ENCODE data around the gene ZNF786.

The ZNF786 gene

DNA sequence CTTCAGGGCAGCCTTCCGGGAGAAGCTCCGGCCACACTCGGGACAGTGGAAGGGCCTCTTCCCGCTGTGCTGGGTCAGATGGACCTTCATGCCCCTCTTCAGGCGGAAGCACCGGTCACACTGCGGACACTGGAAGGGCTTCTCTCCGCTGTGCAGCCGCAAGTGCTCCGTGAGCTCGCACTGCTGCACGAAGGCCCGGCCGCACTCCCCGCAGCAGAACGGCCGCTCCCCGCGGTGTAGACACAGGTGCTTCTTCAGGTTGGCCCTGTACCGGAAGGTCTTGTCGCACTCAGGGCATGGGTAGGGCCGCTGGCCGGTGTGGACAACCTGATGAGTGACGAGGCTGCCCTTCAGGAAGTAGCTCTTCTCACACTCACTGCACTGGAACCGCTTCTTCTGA is 14.2 kb upstream of the ZNF786 start:
- TF ChIP-seq TAF1 (IDR thresholded peaks at IDR 0.05; ENCODE audit: low read depth) = no peak
- no peak for TF ChIP-seq CEBPB (IDR thresholded peaks at IDR 0.05)

DNA sequence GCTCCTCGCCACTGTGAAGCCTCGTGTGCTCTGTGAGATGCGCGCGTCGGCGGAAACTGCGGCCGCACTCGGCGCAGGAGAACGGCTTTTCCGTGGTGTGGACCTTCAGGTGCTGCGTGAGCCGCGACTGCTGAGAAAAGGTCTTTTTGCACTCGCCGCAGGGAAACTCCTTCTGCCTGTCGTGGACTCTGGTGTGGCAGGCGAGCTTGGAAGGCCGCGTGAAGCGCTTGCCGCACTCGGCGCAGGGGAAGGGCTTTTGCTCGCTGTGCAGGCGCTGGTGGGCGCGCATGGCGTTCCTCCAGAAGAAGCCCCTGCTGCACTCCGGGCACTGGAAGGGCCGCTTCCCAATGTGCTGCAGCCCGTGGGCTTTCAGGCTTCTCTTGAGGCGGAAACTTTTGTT is 13.7 kb upstream of the ZNF786 start:
- no peak for TF ChIP-seq TEAD4 (IDR thresholded peaks at IDR 0.05)
- no peak for TF ChIP-seq NFIC (IDR thresholded peaks at IDR 0.05)
- TF ChIP-seq, protein P1, sequence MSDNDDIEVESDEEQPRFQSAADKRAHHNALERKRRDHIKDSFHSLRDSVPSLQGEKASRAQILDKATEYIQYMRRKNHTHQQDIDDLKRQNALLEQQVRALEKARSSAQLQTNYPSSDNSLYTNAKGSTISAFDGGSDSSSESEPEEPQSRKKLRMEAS (IDR thresholded peaks at IDR 0.05) = no peak
- TF ChIP-seq TAF1 (IDR thresholded peaks at IDR 0.05; ENCODE audit: low read depth) = no peak
- no peak for TF ChIP-seq YY1 (IDR thresholded peaks at IDR 0.05; ENCODE audit: low read depth)
- TF ChIP-seq TCF12 (IDR thresholded peaks at IDR 0.05; ENCODE audit: low read depth) = no peak
- TF ChIP-seq, protein P2, sequence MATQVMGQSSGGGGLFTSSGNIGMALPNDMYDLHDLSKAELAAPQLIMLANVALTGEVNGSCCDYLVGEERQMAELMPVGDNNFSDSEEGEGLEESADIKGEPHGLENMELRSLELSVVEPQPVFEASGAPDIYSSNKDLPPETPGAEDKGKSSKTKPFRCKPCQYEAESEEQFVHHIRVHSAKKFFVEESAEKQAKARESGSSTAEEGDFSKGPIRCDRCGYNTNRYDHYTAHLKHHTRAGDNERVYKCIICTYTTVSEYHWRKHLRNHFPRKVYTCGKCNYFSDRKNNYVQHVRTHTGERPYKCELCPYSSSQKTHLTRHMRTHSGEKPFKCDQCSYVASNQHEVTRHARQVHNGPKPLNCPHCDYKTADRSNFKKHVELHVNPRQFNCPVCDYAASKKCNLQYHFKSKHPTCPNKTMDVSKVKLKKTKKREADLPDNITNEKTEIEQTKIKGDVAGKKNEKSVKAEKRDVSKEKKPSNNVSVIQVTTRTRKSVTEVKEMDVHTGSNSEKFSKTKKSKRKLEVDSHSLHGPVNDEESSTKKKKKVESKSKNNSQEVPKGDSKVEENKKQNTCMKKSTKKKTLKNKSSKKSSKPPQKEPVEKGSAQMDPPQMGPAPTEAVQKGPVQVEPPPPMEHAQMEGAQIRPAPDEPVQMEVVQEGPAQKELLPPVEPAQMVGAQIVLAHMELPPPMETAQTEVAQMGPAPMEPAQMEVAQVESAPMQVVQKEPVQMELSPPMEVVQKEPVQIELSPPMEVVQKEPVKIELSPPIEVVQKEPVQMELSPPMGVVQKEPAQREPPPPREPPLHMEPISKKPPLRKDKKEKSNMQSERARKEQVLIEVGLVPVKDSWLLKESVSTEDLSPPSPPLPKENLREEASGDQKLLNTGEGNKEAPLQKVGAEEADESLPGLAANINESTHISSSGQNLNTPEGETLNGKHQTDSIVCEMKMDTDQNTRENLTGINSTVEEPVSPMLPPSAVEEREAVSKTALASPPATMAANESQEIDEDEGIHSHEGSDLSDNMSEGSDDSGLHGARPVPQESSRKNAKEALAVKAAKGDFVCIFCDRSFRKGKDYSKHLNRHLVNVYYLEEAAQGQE (IDR thresholded peaks at IDR 0.05; ENCODE audit: low read depth) = no peak
- no peak for TF ChIP-seq FOXM1 (IDR thresholded peaks at IDR 0.05; ENCODE audit: borderline replicate concordance, low read depth)
- no peak for TF ChIP-seq CREB1 (IDR thresholded peaks at IDR 0.05; ENCODE audit: low read depth)
- no peak for TF ChIP-seq EGR1 (IDR thresholded peaks at IDR 0.05)
- TF ChIP-seq EP300 (IDR thresholded peaks at IDR 0.05; ENCODE audit: borderline replicate concordance) = no peak
- no peak for TF ChIP-seq CEBPB (IDR thresholded peaks at IDR 0.05)
- no peak for TF ChIP-seq ZBTB7A (IDR thresholded peaks at IDR 0.05; ENCODE audit: low read depth)
- no peak for TF ChIP-seq RAD21 (IDR thresholded peaks at IDR 0.05; ENCODE audit: low read depth)
- TF ChIP-seq, protein P3, sequence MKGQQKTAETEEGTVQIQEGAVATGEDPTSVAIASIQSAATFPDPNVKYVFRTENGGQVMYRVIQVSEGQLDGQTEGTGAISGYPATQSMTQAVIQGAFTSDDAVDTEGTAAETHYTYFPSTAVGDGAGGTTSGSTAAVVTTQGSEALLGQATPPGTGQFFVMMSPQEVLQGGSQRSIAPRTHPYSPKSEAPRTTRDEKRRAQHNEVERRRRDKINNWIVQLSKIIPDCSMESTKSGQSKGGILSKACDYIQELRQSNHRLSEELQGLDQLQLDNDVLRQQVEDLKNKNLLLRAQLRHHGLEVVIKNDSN (IDR thresholded peaks at IDR 0.05) = no peak

DNA sequence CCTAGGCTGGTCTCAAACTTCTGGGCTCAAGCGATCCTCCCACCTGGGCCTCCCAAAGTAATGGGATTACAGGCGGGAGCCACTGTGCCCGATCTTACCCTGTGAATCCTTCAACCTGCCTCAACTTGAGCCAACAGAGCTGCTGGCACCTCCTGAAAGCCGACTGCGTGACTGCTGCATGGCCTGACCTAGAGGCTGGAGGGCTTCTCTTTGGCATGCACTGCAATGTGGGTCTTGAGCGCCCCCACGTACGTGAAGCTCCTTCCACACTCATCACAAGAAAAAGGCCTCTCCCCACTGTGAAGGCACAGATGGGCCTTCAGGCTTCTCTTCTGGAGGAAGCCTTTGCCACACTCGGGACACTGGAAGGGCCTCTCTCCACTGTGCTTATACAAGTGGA is 12.9 kb upstream of the ZNF786 start:
- TF ChIP-seq, protein P3 (IDR thresholded peaks at IDR 0.05) = no peak
- TF ChIP-seq CREB1 (IDR thresholded peaks at IDR 0.05; ENCODE audit: low read depth) (no peak), TAF1 (IDR thresholded peaks at IDR 0.05; ENCODE audit: low read depth) (no peak), FOXM1 (IDR thresholded peaks at IDR 0.05; ENCODE audit: borderline replicate concordance, low read depth) (no peak), ZBTB7A (IDR thresholded peaks at IDR 0.05; ENCODE audit: low read depth) (no peak), YY1 (IDR thresholded peaks at IDR 0.05; ENCODE audit: low read depth) (no peak), TEAD4 (IDR thresholded peaks at IDR 0.05) (no peak), NFIC (IDR thresholded peaks at IDR 0.05) (no peak), CEBPB (IDR thresholded peaks at IDR 0.05) (no peak), TCF12 (IDR thresholded peaks at IDR 0.05; ENCODE audit: low read depth) (no peak), EP300 (IDR thresholded peaks at IDR 0.05; ENCODE audit: borderline replicate concordance) (no peak), EGR1 (IDR thresholded peaks at IDR 0.05) (no peak), RAD21 (IDR thresholded peaks at IDR 0.05; ENCODE audit: low read depth) (no peak)
- TF ChIP-seq, protein P1 (IDR thresholded peaks at IDR 0.05) = no peak
- TF ChIP-seq, protein P2 (IDR thresholded peaks at IDR 0.05; ENCODE audit: low read depth) = no peak

DNA sequence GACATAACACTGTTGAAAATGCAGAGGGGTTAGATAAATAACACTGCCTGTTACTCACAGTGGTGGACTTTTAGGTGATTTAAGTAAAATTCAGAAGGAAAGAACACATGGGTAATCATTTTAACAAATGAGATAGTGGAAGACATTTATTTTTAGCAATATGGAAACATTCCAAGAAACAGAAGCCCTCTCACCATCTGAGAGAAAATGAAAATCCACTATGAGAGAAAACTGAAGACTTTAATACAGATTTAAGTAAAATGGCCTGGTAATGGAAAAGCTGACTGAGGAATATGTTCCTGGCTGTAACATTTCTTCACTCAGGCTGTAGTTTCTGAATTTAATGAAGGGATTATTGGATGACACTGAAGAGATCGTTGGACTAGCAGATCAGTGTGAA is 12.1 kb upstream of the ZNF786 start:
- TF ChIP-seq TCF12 (IDR thresholded peaks at IDR 0.05; ENCODE audit: low read depth) = no peak
- TF ChIP-seq NFIC (IDR thresholded peaks at IDR 0.05) = no peak
- no peak for TF ChIP-seq EGR1 (IDR thresholded peaks at IDR 0.05)
- TF ChIP-seq, protein P3 (IDR thresholded peaks at IDR 0.05) = no peak
- no peak for TF ChIP-seq TAF1 (IDR thresholded peaks at IDR 0.05; ENCODE audit: low read depth)
- TF ChIP-seq FOXM1 (IDR thresholded peaks at IDR 0.05; ENCODE audit: borderline replicate concordance, low read depth) = no peak
- TF ChIP-seq TEAD4 (IDR thresholded peaks at IDR 0.05) = no peak
- TF ChIP-seq ZBTB7A (IDR thresholded peaks at IDR 0.05; ENCODE audit: low read depth) = no peak
- TF ChIP-seq RAD21 (IDR thresholded peaks at IDR 0.05; ENCODE audit: low read depth) = no peak
- TF ChIP-seq CEBPB (IDR thresholded peaks at IDR 0.05) = no peak
- TF ChIP-seq EP300 (IDR thresholded peaks at IDR 0.05; ENCODE audit: borderline replicate concordance) = no peak
- no peak for TF ChIP-seq CREB1 (IDR thresholded peaks at IDR 0.05; ENCODE audit: low read depth)
- TF ChIP-seq, protein P2 (IDR thresholded peaks at IDR 0.05; ENCODE audit: low read depth) = no peak
- TF ChIP-seq YY1 (IDR thresholded peaks at IDR 0.05; ENCODE audit: low read depth) = no peak
- TF ChIP-seq, protein P1 (IDR thresholded peaks at IDR 0.05) = no peak

Measured in Ishikawa (cell line).